Progenitor cell of endocrine pancreas (in vitro differentiated cells): ENCODE results near the gene BIRC5. TPM values are rescaled to one million over a fixed set of nuclear protein-coding genes. Genes with fewer than 3 reads are reported as not detected.

Experiments used
- DNase-seq: peaks from one replicate; pipeline ENCODE4 v3.0.0; 2021; ENCODE audit warnings: low spot score; ENCODE audit not compliant: unreplicated experiment
- H3K27ac Mint-ChIP-seq: 2 replicates; pipeline ENCODE4 v1.8.0; 2021; ENCODE audit warnings: mild to moderate bottlenecking, moderate library complexity, mixed read lengths
- H3K27me3 Mint-ChIP-seq: 2 replicates; pipeline ENCODE4 v1.8.0; 2021; ENCODE audit warnings: mixed read lengths
- H3K36me3 Mint-ChIP-seq: 2 replicates; pipeline ENCODE4 v1.8.0; 2022; ENCODE audit warnings: mixed read lengths; ENCODE audit not compliant: insufficient read depth
- H3K4me1 Mint-ChIP-seq: 2 replicates; pipeline ENCODE4 v1.8.0; 2021; ENCODE audit warnings: low read depth, mixed read lengths
- H3K4me3 Mint-ChIP-seq: 2 replicates; pipeline ENCODE4 v1.8.0; 2021; ENCODE audit warnings: low read depth, mild to moderate bottlenecking, moderate library complexity, mixed read lengths
- H3K9me3 Mint-ChIP-seq: 2 replicates; pipeline ENCODE4 v1.8.0; 2021; ENCODE audit warnings: low read depth, mixed read lengths
- total RNA-seq: library from RNA; stranded (reverse); gene quantifications from 2 replicates; pipeline ENCODE4 v1.2.1, GENCODE V29; 2021
- TF ChIP-seq, protein P1 (sequence below): fragments of 200-600 bp; sonication (generic); IDR thresholded peaks from one replicate; pipeline ENCODE4 v1.5.0; 2021; ENCODE audit warnings: antibody characterized with exemption, mild to moderate bottlenecking; ENCODE audit not compliant: unreplicated experiment

BIRC5 gene
- total RNA-seq, 1 donor from 2014 or later = 30.0 TPM

DNA sequence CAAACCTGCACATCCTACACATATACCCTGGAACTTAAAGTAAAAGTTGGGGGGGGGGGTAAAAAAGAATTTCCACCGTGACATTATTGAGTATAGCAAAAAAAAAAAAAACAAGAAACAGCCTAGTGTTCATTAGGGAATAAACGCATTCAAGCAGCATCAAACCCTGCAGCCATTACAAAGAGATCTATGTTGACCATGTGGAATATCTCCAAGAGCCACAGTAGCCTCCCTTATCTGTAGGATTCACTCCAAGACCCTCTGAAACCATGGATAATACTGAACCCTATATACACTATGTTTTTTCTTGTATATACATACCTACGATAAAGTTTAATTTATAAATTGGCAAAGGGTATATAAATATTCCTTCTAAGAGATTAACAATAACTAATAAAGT is 5.6 kb upstream of the BIRC5 start:
- Mint-ChIP-seq H3K27ac (no peak overlapping the region), H3K9me3 (no peaks in the 10 kb centered on the region), H3K4me3 (no peak overlapping the region), H3K4me1 (no peaks in the 10 kb centered on the region), H3K27me3 (no peaks in the 10 kb centered on the region), H3K36me3 (no peaks in the 10 kb centered on the region)
- DNase-seq = no peak
- TF ChIP-seq, protein P1, sequence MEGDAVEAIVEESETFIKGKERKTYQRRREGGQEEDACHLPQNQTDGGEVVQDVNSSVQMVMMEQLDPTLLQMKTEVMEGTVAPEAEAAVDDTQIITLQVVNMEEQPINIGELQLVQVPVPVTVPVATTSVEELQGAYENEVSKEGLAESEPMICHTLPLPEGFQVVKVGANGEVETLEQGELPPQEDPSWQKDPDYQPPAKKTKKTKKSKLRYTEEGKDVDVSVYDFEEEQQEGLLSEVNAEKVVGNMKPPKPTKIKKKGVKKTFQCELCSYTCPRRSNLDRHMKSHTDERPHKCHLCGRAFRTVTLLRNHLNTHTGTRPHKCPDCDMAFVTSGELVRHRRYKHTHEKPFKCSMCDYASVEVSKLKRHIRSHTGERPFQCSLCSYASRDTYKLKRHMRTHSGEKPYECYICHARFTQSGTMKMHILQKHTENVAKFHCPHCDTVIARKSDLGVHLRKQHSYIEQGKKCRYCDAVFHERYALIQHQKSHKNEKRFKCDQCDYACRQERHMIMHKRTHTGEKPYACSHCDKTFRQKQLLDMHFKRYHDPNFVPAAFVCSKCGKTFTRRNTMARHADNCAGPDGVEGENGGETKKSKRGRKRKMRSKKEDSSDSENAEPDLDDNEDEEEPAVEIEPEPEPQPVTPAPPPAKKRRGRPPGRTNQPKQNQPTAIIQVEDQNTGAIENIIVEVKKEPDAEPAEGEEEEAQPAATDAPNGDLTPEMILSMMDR = no peak

GRCh38 chr17:78210111-78210510 is 3.9 kb upstream of the BIRC5 start:
- no peak for DNase-seq
- Mint-ChIP-seq H3K27me3 (no peaks in the 10 kb centered on the region), H3K4me1 (peaks cover 5% of the 10 kb centered on the region), H3K4me3 (no peak overlapping the region), H3K36me3 (no peaks in the 10 kb centered on the region), H3K9me3 (no peaks in the 10 kb centered on the region), H3K27ac (no peak overlapping the region)
- TF ChIP-seq, protein P1 = no peak

GRCh38 chr17:78211032-78211431 is 3.0 kb upstream of the BIRC5 start:
- H3K36me3 Mint-ChIP-seq = no peaks in the 10 kb centered on the region
- DNase-seq = no peak
- no peak overlapping the region for H3K27ac Mint-ChIP-seq
- peaks cover 8% of the 10 kb centered on the region for H3K4me1 Mint-ChIP-seq
- H3K4me3 Mint-ChIP-seq = no peak overlapping the region
- no peaks in the 10 kb centered on the region for H3K9me3 Mint-ChIP-seq
- TF ChIP-seq, protein P1 = no peak
- no peaks in the 10 kb centered on the region for H3K27me3 Mint-ChIP-seq

DNA sequence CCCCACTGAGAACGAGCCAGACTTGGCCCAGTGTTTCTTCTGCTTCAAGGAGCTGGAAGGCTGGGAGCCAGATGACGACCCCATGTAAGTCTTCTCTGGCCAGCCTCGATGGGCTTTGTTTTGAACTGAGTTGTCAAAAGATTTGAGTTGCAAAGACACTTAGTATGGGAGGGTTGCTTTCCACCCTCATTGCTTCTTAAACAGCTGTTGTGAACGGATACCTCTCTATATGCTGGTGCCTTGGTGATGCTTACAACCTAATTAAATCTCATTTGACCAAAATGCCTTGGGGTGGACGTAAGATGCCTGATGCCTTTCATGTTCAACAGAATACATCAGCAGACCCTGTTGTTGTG is 631 bp downstream of the BIRC5 start:
- Mint-ChIP-seq H3K27me3 (no peaks in the 10 kb centered on the region), H3K9me3 (no peaks in the 10 kb centered on the region), H3K36me3 (no peaks in the 10 kb centered on the region), H3K27ac (peak overlapping the region; percentile 73), H3K4me3 (peak overlapping the region; percentile 88), H3K4me1 (peaks cover 8% of the 10 kb centered on the region)
- TF ChIP-seq, protein P1 = no peak
- no peak for DNase-seq

GRCh38 chr17:78219396-78220150 is 5.5 kb downstream of the BIRC5 start:
- Mint-ChIP-seq H3K27me3 (no peaks in the 10 kb centered on the region), H3K4me3 (no peak overlapping the region), H3K4me1 (peaks cover 7% of the 10 kb centered on the region), H3K27ac (peak overlapping the region; percentile 4), H3K36me3 (peaks cover 4% of the 10 kb centered on the region), H3K9me3 (no peaks in the 10 kb centered on the region)
- DNase-seq = no peak
- TF ChIP-seq, protein P1 = no peak
